Activated gamma-delta T cell treated with Interleukin-2 at 50 U/mL for 16 hours (primary cell): Measurements from ENCODE around the gene TIMP1.
"Not testable (repeated sequence)": the region's sequence is repeated elsewhere in the genome, so short reads cannot be mapped to it uniquely, and the experiment has no call there.

ENCODE experiments used
- DNase-seq: peaks from one replicate; pipeline ENCODE4 v3.0.0-alpha.2; 2020

TIMP1 gene

DNA sequence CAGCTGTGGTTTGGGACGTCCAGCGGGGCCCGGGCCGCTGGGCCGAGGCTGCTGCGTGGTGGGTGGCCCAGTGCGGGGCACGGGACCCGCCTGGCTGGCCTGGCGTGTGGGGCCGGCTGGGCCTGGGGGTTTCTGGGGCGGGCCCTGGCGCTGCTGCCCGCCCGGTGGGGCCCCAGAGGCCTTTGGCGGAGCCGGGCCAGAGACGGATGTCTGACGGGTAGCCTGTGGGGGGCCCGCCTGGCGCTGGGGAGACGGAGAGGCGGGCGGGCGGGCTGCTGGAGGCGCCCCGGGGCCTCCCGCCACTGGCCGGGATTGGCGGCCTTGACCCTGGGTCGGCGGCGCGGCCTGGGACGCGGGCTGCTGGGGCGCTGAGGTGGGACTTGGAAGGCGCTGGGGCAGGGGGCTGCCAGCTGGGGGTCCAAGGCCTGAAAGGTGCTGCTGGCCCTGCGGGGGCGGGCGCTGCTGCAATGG lies 8.1 kb upstream of the TIMP1 start:
- no peak for DNase-seq

GRCh38 chrX:47574547-47575301 lies 7.5 kb upstream of the TIMP1 start:
- no peak for DNase-seq

DNA sequence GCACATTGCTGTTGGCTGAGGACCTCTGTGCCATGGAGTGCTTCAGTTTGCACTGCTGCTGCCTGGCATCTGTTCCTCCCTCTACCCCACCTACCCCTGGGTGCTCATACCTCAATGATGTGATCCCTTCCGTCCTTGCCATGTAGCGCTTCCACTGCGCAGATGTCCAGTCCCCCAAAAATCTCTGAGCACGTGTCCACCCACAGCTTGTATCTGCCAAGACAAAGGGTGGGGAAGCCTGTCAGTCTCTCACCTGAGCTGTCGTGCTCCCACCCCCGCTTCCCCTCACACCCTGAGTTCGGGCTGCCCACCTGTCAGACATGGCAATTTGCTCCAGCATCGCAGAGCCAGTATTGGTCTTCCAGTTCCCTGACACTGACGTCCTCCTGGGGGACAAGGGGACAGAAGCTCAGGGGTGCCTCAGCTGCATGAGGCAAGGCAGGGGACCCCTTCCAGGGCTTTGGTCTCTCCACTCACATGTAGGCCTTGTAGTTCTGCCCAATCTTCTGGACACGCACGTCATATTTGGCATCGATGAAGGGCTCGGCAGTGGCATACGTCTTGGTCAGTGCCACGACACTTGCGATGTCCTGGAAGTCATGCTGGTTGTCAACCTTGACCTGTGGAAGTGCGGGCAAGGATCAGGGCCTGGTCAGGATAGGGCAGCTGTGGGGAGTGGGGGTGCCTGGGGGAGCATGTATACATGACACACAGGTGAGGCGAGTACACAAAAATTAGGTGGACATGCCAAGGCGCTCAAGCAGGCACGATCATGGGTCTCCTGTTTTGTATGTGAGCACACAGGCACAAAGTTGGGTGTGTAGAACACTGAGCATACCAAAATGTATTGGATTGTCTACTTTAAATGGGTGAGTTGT lies 6.0 kb upstream of the TIMP1 start:
- no peak for DNase-seq

DNA sequence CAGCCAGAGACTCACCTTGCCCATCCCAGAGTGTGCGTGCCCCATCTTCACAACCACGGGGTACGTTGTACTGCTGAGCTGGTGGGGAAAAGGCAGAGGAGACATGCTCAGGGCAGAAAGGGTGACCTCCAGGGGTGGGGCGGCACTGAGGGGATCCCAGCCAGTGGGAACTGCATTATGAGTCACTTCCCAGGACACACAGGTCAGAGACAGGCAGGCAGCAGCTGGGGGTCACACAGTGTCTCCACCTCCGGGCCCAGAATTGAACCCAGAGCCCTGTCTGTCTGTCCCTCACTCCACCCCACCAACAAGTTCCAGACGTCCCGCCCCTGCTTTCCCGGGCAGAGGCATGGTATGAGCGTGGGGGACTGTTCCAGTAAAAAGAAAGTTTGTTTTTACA lies 4.8 kb upstream of the TIMP1 start:
- no peak for DNase-seq

- no peak for DNase-seq
Measured at GRCh38 chrX:47577901-47578300, 4.3 kb upstream of the TIMP1 start.

DNA sequence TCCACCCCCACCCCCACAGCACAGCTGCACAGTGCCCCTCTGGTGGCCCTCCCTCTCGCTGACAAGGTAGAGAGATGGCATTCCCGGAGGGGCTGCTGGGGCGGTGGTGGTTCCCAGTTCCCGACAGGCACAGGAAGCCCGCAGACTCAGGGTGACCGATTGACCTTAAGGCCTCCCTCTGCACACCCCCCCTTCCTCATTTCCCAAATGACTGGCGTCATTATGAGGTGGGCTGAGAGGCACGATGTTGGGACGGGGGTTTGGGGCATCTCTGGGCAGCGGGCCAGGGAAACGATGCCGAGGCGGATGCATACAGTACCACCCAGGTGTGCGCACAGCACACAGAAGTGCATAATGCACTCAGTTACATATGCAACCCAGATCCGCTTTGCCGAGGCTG lies 3.5 kb upstream of the TIMP1 start:
- DNase-seq, result no peak

GRCh38 chrX:47579537-47579936 lies 2.7 kb upstream of the TIMP1 start:
- DNase-seq, result no peak

DNA sequence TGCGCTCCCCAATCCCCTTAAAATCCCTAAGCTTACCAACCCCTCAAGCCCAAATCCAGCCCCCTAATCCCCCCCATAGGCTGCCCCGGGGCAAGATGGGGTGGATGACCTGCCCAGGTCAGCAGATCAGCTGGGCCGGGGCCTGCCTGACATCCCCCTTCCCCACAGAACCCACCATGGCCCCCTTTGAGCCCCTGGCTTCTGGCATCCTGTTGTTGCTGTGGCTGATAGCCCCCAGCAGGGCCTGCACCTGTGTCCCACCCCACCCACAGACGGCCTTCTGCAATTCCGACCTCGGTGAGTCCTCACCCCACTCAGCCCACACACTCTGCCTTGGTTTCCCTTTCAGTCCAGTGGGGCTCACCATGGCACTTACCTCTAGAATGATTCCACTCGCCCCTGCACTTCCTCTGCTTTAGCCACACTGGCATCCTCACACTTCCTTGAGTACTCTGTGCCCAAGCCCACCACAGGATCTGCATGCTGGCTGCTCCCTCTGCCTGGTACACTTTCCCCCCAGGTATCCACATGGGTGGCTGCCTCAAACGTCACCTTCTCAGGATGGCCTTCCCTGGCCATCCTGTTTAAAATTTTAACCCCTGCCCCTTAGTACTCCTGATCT lies 1.1 kb downstream of the TIMP1 start:
- no peak for DNase-seq

DNA sequence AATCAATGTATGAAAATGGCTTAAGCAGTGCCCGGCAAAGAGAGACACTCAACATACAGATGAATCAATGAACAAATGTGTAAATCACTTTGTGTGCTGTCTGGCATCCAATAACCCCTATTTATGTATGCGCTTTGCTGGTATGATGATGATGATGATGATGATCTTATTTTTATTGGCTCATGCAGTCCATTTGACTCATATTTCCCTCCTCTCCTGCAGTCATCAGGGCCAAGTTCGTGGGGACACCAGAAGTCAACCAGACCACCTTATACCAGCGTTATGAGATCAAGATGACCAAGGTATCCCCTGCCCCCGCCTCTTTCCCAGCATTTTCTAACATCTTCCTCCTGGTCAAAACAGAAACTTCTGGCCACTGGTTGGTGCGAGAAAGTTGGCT lies 2.5 kb downstream of the TIMP1 start:
- DNase-seq, result no peak

- no peak for DNase-seq
Measured at GRCh38 chrX:47585273-47585672, 3.0 kb downstream of the TIMP1 start.

DNA sequence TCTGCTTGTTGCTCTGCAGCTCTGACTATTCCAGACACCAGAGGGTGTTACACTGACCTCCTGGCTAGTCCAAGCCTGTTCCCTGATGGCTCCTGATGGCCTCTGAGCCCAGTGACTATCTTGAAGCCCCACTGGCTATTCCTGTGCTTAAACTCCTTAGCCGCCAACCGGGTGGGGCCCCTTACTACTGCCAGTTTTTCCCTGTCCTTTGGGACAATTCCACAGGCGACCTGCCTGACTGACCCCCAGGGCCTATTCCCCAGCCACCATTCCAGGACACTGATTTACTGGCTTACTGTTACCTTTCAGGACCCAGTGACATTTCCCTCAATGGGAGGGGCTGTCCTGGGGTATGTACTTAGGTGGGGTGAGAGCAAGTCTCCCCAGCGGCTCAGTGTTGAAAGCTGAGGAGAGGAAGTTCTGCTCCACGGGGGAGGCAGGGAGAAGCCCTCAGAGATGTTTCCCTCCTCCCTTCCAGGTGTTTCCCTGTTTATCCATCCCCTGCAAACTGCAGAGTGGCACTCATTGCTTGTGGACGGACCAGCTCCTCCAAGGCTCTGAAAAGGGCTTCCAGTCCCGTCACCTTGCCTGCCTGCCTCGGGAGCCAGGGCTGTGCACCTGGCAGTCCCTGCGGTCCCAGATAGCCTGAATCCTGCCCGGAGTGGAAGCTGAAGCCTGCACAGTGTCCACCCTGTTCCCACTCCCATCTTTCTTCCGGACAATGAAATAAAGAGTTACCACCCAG lies 4.0 kb downstream of the TIMP1 start:
- no peak for DNase-seq

- DNase-seq, result no peak
Measured at GRCh38 chrX:47587091-47587891, 5.1 kb downstream of the TIMP1 start.

GRCh38 chrX:47587906-47588735 lies 5.9 kb downstream of the TIMP1 start:
- DNase-seq, result no peak

- no peak for DNase-seq
Measured at GRCh38 chrX:47590984-47591383, 8.7 kb downstream of the TIMP1 start.

- no peak for DNase-seq
Measured at GRCh38 chrX:47593522-47593921, 11.3 kb downstream of the TIMP1 start.

GRCh38 chrX:47595716-47596251 lies 13.5 kb downstream of the TIMP1 start:
- DNase-seq, result no peak

DNA sequence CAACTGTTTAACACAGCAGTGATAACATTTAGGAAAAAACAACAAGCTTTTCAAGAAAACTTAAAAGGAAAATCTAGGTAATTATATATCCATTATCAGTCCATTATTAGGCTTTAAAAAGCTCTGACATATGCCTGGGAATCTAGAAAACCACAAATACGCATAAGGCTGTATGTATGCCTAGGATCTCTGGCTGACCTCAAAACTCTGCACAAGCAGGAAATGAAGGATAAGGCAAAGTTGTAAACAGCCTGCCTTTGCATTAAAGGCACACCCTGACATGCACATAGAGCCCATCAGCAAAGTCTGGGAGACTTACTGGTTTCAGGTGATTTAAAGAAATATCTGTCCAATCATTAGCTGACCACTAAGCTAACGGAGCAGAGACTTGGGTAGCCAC lies 14.0 kb downstream of the TIMP1 start:
- no peak for DNase-seq

- no peak for DNase-seq
Measured at GRCh38 chrX:47597222-47597621, 15.0 kb downstream of the TIMP1 start.

GRCh38 chrX:47603125-47603524 lies 20.9 kb downstream of the TIMP1 start:
- DNase-seq, result not testable (repeated sequence)

DNA sequence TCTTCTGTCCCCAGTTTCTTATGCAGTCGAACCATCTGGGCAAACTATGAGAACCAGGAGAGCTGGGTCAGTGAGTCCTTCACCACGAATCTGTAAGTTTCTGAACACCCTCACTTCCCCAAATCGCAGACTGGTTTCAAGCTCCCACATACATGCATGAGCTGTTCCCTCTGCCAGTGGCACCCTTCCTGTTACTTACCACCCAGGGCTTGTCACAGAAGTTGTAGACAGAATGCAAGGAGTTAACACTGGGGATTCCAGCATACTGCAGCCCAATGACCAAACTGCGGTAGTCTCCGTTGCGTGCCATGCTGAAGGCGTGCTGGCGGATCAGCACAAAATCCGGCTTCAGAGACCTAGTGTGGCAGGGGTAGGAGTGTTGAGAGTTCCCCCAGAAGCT lies 22.8 kb downstream of the TIMP1 start:
- DNase-seq, result no peak

DNA sequence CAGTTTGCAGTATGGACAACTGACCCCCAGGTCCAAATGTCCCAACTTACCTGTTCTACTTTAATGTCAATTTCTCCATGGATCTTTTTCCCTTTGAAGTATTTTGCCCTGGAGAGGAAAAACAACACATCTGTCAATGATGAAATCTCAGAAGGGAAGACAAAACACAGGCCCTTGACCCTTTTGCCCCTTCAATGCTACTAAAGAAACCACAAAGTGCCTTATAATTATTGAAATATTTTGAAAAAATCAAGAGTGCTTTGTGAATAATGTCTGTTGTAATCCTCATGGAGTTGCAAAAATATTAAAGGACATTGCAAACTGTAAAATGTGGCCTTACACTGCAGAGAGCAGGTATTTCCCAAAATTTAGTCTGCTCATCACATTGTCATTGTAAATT lies 24.9 kb downstream of the TIMP1 start:
- no peak for DNase-seq
